Ramos (cell line): ENCODE data around the gene DNAL4.

Experiments used
- in situ Hi-C: fragments of 300-500 bp; cut with MboI; formaldehyde crosslinking; loops from one replicate; pipeline ENCODE4 v1.14.3; 2022; ENCODE audit warnings: low sequenced_read_pairs; ENCODE audit not compliant: unreplicated experiment

Gene DNAL4

DNA sequence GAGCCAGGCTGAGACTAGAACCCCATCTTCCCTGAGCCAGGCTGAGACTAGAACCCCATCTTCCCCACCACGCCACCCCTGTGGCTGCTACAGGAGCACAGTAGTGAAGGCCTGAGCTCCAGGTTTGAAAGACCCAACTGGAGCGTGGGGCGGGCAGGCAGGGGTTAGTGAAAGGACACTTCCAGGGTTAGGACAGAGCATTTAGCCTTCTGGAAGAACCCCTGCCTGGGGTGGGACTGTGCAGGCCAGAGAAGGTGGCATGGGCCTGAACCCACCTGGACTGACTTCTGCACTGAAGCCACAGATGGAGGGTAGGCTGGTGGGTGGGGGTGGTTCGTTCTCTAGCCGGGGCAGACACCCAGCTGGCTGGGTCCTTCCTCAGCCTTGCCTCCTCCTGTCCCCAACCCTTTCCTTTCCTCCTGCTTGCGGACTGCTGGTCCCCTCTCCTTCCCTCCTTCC lies 62.2 kb downstream of the DNAL4 start:
- in situ Hi-C loops: no loop called here

DNA sequence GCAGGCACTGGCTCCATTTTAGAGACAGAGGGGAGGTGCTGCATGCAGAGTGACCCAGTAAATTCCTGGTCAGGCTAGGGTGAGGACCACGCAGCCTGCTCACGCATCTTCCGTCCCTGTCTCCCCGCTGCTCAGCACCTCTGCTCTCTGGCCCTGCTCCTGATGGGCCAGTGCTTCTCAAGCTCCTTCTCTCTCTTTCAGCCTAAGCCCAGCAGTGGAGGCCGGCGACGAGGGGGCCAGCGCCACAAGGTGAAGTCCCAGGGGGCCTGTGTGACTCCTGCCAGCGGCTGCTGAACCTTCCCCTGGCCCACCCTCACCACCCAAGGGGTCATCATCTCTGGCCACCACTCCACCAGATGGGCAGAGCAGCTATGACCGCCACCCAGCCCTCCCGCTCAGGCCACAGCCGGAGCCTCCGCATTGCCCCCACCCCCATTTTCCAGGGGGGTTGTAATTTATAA lies 63.5 kb downstream of the DNAL4 start:
- in situ Hi-C loops: no loop called here

DNA sequence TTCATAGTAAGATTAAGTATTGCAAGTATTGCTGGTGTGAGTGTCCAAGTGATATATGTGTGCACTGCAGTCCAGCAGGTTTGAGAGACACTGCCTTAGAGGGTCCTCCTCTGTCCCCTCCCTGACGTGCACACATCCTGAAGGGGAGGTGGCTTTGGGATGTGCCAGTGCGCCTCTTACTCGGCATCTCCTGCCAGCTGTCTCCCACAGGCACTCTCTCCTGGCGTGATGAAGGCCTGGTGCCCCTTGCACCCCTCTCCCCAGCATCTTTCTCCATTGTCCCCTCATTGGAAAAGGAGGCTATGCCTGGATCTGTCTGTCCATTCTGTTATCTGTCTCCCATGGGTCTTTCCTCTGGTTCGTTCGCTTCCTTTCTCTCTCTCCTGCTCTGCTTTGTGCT lies 64.0 kb downstream of the DNAL4 start:
- in situ Hi-C loops: no loop called here

DNA sequence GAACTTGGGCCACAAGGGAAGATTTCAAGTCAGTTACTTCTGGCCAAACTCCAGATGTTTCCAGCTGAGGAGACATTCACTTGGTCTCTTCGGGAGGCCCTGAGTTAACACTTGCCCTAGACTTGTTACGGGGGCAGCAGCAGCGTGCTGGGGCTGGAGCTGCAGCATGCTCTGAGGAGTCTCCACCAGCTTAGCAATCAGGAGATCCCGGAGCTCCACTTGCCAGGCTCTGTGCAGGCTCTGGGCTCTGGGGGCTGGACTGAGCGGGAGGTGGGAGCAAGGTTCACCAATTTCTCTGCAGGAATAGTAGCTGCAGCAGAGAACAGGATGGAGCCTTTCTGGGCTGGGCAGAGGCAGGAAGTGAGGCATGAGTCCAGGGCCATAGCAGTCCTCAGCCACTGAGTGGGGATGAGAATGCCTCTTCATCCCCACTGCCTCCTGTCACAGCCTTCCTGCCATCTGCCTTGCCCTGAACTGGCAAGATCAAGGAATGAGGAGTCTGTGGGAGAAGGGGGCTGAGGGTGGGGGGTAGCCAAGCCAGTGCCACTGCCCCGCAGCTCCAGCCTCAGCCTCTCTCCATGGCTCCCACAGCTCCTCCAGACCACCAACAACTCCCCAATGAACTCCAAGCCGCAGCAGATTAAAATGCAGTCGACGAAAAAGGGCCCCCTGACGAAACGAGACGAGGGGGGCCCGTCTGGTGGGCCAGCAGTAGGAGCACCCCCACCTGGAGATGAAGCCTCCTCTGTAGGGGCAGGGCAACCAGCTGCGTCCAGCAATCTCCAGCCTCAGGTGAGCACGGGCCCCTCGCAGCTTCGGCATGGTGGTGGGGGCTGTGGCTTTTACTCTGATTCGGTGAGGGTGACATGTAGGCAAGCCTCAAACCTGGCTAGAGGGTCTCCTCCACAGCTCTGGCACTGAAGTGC lies 64.8 kb downstream of the DNAL4 start:
- in situ Hi-C loops: no loop called here
